GM19351 (cell line): ENCODE results near the gene BPIFB2.

ENCODE experiments used
- ATAC-seq: cut with Tn5 transposase; IDR thresholded peaks from one replicate; pipeline ENCODE4 v1.9.1; 2021; ENCODE audit warnings: mild to moderate bottlenecking, moderate library complexity; ENCODE audit not compliant: unreplicated experiment

The BPIFB2 gene

GRCh38 chr20:33020278-33021161 lies 13.0 kb downstream of the BPIFB2 start:
- ATAC-seq: no peak

GRCh38 chr20:33021879-33022278 lies 14.4 kb downstream of the BPIFB2 start:
- no peak for ATAC-seq

GRCh38 chr20:33022289-33022688 lies 14.8 kb downstream of the BPIFB2 start:
- ATAC-seq: no peak

- ATAC-seq: no peak
These were observed 15.4 kb downstream of the BPIFB2 start for GRCh38 chr20:33022694-33023438.

GRCh38 chr20:33023439-33024242 lies 16.1 kb downstream of the BPIFB2 start:
- no peak for ATAC-seq

- ATAC-seq: no peak
These were observed 16.7 kb downstream of the BPIFB2 start for GRCh38 chr20:33024243-33024560.

- ATAC-seq: no peak
These were observed 17.3 kb downstream of the BPIFB2 start for GRCh38 chr20:33024609-33025317.

- ATAC-seq: no peak
These were observed 17.9 kb downstream of the BPIFB2 start for GRCh38 chr20:33025318-33025876.

GRCh38 chr20:33026072-33026778 lies 18.7 kb downstream of the BPIFB2 start:
- no peak for ATAC-seq

- ATAC-seq: no peak
These were observed 19.6 kb downstream of the BPIFB2 start for GRCh38 chr20:33026779-33027759.

GRCh38 chr20:33027769-33028751 lies 20.6 kb downstream of the BPIFB2 start:
- no peak for ATAC-seq

GRCh38 chr20:33028875-33029274 lies 21.4 kb downstream of the BPIFB2 start:
- no peak for ATAC-seq

- ATAC-seq: no peak
These were observed 22.6 kb downstream of the BPIFB2 start for GRCh38 chr20:33030076-33030475.

- ATAC-seq: no peak
These were observed 23.1 kb downstream of the BPIFB2 start for GRCh38 chr20:33030569-33030968.

- no peak for ATAC-seq
These were observed 24.0 kb downstream of the BPIFB2 start, which contains the start of gene BPIFB6 for GRCh38 chr20:33031531-33031930. Gene BPIFB6, plus strand, starts transcription at chr20:33031648. Its CDS starts 0 bp downstream, at chr20:33031648.

GRCh38 chr20:33032555-33032954 lies 25.1 kb downstream of the BPIFB2 start:
- ATAC-seq: no peak

- ATAC-seq: no peak
These were observed 25.9 kb downstream of the BPIFB2 start for GRCh38 chr20:33033381-33033780.
